GM21447 (cell line): ENCODE results near the gene SEMA4G.
"Not testable (repeated sequence)": the region's sequence is repeated elsewhere in the genome, so short reads cannot be mapped to it uniquely, and the experiment has no call there.

Experiments
- ATAC-seq: cut with Tn5 transposase; IDR thresholded peaks from one replicate; pipeline ENCODE4 v1.9.1; 2021; ENCODE audit not compliant: unreplicated experiment

Gene SEMA4G

GRCh38 chr10:100970076-100970913 lies 991 bp downstream of the SEMA4G start:
- ATAC-seq: no peak

DNA sequence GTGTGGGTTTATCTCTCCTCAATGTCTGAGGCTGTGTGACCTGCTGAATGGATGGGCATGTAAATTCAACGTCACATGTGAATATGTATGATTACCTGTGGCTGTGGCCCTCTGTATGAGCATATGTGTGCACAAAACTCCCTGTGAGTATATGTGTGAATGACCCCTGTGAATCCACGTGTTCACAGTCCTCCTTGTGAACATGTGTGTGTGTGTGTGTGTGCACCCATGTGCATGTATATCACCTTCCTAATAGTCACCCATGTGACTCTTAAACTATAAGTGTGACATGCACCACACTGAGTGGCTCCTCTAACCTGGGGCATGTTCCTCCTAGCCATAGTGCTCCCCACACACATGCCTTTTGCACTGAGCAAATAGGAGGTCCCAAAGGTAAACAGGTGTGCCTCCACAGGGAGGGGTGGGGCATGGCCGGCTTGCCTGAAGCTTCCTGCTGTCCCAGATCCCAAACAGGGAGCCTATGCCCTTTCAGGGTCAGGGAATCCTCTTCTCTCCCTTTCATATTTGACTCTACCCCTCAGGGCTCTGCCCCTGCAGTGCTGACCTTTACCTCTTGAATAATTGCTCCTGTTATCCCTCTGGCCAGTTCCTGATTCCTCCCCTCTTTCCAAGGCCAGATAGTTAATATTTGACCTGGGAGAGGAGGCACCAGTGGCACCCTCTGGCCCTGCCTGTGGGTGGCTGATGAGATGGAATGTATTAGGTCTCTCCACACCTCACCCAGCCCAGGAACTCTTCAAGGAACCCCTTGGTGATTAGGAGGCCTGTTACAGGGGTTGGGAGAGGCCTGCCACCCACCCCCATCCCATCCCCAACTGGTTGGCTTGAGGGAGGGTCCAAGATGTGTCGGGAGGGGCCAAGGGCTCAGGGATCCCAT lies 1.9 kb downstream of the SEMA4G start:
- ATAC-seq: no peak

DNA sequence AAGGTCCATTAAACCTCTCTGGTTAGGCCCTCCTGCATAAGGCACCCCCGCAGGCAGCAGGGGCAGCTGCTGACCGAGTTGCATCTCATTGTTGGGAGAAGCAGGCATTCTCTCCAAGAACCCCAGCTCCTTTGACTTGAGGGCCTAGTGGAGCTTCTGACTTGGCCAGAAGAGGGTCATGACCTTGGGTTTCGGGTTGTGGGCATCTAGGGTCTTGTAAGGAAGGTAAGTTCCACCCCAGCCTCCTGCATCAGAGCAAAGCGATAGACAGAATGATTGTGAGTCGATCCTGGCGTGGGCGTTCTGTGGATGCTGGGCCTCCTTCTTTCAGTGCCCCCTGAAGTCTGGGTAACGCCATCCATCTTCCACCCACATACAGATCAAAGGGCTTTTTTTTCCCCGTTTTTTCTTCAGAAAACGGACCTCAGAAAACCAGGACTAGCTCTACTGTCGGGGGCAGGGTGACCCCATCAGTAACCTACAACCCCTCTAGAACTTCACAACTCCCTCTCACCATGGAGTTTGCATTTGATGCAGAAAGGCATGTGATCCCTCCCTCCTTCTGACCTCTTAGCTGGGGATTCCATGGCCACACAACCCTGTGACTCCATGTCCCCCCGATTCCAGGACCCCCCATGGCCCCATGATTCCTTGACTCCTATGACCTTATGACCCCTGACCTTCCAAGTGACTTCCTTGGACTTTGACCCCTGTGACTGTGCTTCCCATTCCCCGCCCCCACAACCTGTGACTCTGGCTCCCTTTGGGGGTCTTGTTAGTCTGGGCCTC lies 3.0 kb downstream of the SEMA4G start:
- no peak for ATAC-seq

DNA sequence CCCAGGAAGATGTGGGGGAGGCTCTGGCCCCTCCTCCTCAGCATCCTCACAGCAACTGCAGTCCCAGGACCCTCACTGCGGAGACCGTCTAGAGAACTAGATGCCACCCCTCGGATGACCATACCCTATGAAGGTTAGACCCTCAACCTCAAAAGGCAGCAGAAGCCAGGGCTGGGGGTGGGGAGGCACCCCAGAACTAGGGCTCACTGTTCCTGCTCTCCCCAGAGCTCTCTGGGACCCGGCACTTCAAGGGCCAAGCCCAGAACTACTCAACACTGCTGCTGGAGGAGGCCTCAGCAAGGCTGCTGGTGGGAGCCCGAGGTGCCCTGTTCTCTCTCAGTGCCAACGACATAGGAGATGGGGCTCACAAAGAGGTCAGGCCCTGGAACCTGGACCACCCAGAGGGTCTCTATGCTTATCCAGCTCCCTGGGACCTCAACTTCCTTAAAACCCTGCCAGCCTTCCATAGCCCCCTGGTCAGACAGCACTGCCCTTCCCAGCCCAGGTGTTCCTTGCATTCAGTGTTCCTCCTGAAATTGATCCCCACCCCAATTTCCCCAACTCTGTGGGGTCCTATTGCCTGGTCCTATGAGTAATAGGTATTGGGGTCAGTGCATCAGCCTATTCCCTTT lies 3.7 kb downstream of the SEMA4G start:
- ATAC-seq: no peak

GRCh38 chr10:100975397-100975796 lies 6.1 kb downstream of the SEMA4G start:
- ATAC-seq: not testable (repeated sequence)

GRCh38 chr10:100976906-100977305 lies 7.6 kb downstream of the SEMA4G start:
- ATAC-seq: no peak

DNA sequence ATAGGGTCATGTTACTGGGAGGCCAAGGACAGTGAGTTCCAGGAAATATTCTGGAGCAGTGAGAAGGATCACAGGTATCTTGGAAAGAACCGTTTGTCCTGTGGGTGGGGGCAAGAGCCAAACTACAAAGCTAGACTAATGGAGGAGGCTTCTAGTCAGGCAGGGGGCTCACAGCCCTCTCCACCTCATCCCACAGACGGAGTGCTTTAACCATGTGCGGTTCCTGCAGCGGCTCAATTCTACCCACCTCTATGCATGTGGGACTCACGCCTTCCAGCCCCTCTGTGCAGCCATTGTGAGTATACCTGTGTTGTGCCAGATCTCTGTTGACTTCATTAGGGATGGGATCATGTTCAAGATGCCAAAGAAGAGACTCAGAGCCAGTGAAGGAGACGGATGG lies 8.1 kb downstream of the SEMA4G start:
- ATAC-seq: no peak

GRCh38 chr10:100978121-100978900 lies 9.0 kb downstream of the SEMA4G start:
- no peak for ATAC-seq

- ATAC-seq: no peak
These were observed 9.5 kb downstream of the SEMA4G start for GRCh38 chr10:100978901-100979195.

- ATAC-seq: no peak
These were observed 10.5 kb downstream of the SEMA4G start for GRCh38 chr10:100979791-100980272.

DNA sequence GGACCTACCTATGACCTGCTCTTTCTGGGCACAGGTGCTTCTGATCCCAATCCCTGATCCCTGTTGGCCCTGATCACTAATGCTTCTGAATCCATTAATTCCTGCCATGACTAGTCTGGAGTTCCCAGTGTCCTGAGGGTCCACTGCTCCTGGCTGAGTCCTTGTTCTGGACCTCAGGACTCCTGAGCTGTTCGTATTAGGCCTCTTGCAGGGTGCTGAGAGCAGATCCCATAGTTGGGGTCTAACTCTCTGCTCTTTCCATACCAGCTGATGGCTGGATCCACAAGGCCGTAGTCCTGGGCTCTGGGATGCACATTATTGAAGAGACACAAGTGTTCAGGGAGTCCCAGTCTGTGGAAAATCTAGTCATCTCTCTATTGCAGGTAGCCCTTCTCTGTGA lies 11.0 kb downstream of the SEMA4G start:
- no peak for ATAC-seq

DNA sequence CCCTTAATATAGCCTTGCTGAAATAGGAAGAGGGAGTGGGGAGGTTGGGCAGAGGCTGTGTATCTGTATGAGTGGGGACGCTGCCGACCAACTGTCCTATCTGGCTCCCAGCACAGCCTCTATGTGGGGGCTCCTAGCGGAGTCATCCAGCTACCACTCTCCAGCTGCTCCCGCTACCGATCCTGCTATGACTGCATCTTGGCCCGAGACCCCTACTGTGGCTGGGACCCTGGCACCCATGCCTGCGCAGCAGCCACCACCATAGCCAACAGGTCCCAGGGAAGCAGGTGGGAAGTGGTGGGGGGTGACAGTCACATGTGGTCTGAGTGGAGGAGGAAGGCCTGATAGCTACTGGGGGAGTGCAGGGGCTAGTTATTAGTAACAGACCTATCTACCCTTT lies 11.4 kb downstream of the SEMA4G start:
- ATAC-seq: no peak

GRCh38 chr10:100981178-100981772 lies 12.0 kb downstream of the SEMA4G start:
- ATAC-seq: no peak

GRCh38 chr10:100982916-100983830 lies 13.9 kb downstream of the SEMA4G start:
- no peak for ATAC-seq

DNA sequence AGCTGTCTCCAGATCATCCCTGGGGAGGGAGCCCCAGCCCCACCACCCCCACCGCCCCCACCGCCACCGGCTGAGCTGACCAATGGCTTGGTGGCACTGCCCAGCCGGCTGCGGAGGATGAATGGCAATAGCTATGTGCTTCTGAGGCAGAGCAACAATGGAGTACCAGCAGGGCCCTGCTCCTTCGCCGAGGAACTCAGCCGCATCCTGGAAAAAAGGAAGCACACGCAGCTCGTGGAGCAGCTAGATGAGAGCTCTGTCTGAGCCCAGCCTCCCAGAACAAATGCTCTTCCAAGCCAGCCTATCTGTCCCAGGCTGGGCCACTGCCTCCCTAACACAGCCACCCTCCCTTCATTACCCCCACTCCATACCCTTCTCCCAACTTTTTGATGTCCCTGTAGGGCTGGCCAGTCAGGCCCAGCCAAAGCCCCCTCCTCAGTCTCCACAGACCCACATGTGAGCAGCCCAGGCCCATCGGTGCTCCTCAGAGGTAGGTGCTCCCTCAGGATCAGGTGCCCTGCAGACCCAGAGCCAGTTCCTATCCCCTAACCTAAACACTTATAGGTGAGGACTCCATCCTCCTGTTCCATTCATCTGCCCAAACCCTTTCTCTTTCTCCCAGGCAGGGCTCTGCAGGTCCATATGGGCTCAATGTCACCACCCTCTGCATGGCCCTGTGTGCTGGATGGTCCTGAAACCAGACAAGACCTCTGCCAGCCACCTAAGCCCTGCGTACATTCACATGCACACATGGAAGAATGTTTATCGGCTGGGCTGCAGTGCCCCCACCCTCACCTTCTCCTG lies 14.8 kb downstream of the SEMA4G start:
- no peak for ATAC-seq

DNA sequence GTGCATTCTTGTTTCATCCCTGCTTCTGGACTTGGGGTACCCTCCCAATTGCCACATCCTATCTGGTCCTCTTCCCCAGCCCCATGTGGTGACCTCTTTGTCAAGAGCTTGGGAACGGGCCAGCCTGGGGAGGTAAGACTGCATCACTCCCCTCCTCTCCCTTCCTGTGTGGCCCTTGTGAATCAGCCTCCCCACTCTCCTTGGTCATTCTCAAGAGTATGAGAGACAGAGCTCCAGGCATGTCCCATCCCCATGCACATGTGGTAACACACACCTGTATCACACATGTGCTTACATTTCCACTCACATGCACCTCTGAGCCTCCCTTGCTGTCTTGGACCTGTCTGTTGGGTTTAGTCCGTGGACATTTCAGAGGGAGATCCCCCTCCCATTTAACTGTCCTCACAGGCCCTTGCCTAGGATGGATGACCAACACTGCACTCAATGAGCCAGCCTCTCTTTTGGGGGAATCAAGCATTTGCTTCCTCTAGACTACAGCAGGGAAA lies 15.4 kb downstream of the SEMA4G start:
- ATAC-seq: no peak

GRCh38 chr10:100985336-100985735 lies 16.0 kb downstream of the SEMA4G start:
- no peak for ATAC-seq

DNA sequence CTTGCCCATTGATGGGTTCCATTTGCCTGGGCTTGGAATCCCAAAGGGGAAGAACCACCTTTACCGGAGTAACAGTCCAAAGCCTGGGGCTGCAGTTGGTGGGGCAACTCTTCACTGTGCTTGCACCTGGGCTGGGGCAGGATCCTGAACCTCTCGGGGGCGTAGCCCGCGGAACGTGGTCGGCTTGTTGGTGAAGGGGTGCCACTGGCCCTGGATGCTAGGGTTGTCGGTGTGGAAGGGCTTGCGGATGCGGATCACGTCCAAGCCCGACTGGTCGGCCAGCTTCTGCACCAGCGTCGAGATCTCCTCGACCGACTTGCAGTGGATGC lies 17.3 kb downstream of the SEMA4G start:
- no peak for ATAC-seq
